ENCODE data around the gene WDR59. TPM values are rescaled to one million over a fixed set of nuclear protein-coding genes. Genes with fewer than 3 reads are reported as not detected.

Gene WDR59
- total and polyA plus RNA-seq, 2 of the 4 experiments (the other 2 are of a cell fraction): 29.4 to 44.6 TPM

DNA sequence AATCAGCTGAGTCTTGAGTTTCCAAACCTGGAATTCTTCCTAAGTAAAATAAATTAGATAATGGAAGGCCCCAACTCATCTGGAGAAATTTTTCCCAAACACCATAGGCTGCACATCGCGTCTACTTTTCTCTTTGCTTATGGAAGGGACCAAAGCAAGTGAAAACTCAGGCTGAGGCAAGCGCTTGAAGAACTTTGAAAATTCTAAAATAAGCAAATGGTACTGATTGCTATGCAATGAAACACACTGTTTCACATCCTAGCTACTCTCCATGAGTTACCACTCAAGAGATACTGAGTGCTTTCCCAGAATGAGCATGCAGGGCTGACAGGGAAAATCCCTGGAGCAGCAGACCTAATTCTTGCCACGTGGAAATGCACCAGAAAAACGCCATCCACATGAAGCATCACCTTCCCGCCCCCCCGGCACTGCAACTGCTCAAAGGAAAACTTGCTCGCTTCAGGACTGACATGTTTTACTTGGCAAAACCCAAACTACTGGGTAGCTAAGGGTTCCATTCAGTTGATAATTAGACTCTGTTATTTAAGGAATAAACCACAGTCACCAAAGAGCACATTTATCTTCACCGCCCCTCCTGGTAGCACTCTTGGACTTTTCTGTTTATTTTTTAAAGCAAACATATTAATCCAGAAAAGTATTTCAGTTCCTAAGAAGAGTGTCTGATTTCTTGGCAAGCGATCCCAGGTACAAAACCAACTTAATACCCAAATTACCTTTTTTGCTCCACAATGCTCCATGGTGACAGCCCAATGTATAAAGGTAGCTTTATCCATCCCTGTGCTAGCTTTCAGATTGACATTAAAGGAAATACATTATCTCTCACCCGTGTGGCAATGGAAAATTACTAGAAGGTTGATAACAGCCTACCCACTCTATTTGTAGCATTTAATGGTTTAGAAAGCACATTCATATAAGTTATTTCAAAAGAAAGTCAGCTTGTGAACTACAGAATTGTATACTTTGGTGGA lies 62.5 kb downstream of the WDR59 start:
- Histone ChIP-seq H4K20me1 (ENCODE audit: insufficient read depth, low read length) (no peaks in the 10 kb centered on the region), H4K8ac (ENCODE audit: low read depth in 2 of 2, low read length in 2 of 2) (no peak overlapping the region), H2BK120ac (ENCODE audit: low read depth, low read length) (no peak overlapping the region), H3K9me1 (ENCODE audit: insufficient read depth, low read length) (0 out of 2 replicates have a peak, but pooled peaks cover 3% of the 10 kb centered on the region), H3K23ac (ENCODE audit: low read depth, low read length) (no peak overlapping the region), H2AK9ac (replicated peaks; ENCODE audit: low read depth, low read length, poor library complexity) (no peak overlapping the region), H3K4me2 (ENCODE audit: low read depth, low read length) (no peak overlapping the region), H3K27me3 (ENCODE audit: control insufficient read depth, insufficient read depth, low read length) (no peaks in the 10 kb centered on the region), H2AK5ac (ENCODE audit: low read depth, low read length) (no peak overlapping the region), H4K91ac (ENCODE audit: insufficient read depth, low read depth, low read length) (no peak overlapping the region), H2AFZ (replicated peaks; ENCODE audit: low read length, poor library complexity) (no peak overlapping the region), H3K9ac (ENCODE audit: low read depth, low read length) (no peak overlapping the region), H3K9me3 (ENCODE audit: control insufficient read depth, insufficient read depth, low read length) (no peaks in the 10 kb centered on the region), H3K14ac (replicated peaks; ENCODE audit: low read depth, low read length) (no peak overlapping the region), H3K4me1 (ENCODE audit: control insufficient read depth, insufficient read depth, low read length) (no peaks in the 10 kb centered on the region), H2BK15ac (ENCODE audit: low read depth, low read length) (no peak overlapping the region), H3K27ac (ENCODE audit: insufficient read depth, low read length) (no peak overlapping the region), H3K56ac (ENCODE audit: extremely low read depth, insufficient read depth, low read length) (no peak overlapping the region), H3K4ac (ENCODE audit: low read depth, low read length) (no peak overlapping the region), H2BK20ac (ENCODE audit: low read depth, low read length) (no peak overlapping the region), H3K18ac (ENCODE audit: low read depth, low read length) (no peak overlapping the region), H3K4me3 (ENCODE audit: insufficient read depth, low read depth, low read length) (no peak overlapping the region), H3K36me3 (ENCODE audit: control insufficient read depth, insufficient read depth, low read length) (peaks cover 24% of the 10 kb centered on the region), H2BK5ac (ENCODE audit: low read depth, low read length, poor library complexity, severe bottlenecking) (no peak overlapping the region), H4K5ac (ENCODE audit: low read depth, low read length) (no peak overlapping the region), H3K79me1 (ENCODE audit: low read depth in 1 of 2, low read length in 2 of 2) (no peaks in the 10 kb centered on the region)
- ChIA-PET CTCF (no interaction called here), POLR2A (ENCODE audit: unreplicated experiment) (interaction anchor here (0.6 kb wide), 1 partner anchor 22 kb away, joined by 4 read pairs; no protein-coding TSS in a partner anchor)
- TF ChIP-seq POLR2A (IDR thresholded peaks at IDR 0.05; ENCODE audit: low read depth, low read length) (no peak), MXI1 (IDR thresholded peaks at IDR 0.05; ENCODE audit: borderline replicate concordance, low read depth, low read length) (peak; percentile 23; the same call in 1 of the 2 replicates), CHD1 (IDR thresholded peaks at IDR 0.05; ENCODE audit: low read depth, low read length) (no peak)
- no peak for ATAC-seq (ENCODE audit: low read depth)
- in situ Hi-C loops (cut with MboI; ENCODE audit: low sequenced_read_pairs): no loop called here
- intact Hi-C loops (cut with micrococcal nuclease): no loop called here
- BruUV-seq (replicated peaks): no TSS peak
- peak; percentile 44 for DNase-seq
- dilution Hi-C loops (cut with HindIII; ENCODE audit: low sequenced_read_pairs, unreplicated experiment): no loop called here
- no CpG with 5 or more reads among the region's 11 CpGs for WGBS, 2 experiments (ENCODE audit: extremely low coverage in 2 of 2, insufficient read length in 1 of 2)

All from IMR-90 (cell line).